Left ventricle myocardium superior (tissue), 1 donor: ENCODE data around the gene MYRF. TPM values are rescaled to one million over a fixed set of nuclear protein-coding genes. Genes with fewer than 3 reads are reported as not detected.

Experiments used
- ATAC-seq: fragments of 200-7000 bp; cut with Tn5 transposase; one replicate; pipeline ENCODE4 v1.9.1; 2020; ENCODE audit warnings: mild to moderate bottlenecking, moderate library complexity
- DNase-seq: peaks from one replicate; pipeline ENCODE4 v3.0.0-alpha.2; 2020
- intact Hi-C: fragments of 100-400 bp; cut with micrococcal nuclease; formaldehyde crosslinking; loops from one replicate; pipeline ENCODE4 v1.11.0; 2022
- total RNA-seq: library from RNA; stranded (reverse); fragmentation: NEBNext Ultra II Directional; extraction: Animal tissue kit (Norgen Biotek cat#: 25700); gene quantifications from one replicate; pipeline ENCODE4 v1.2.1, GENCODE V29; 2021
- donor health status: DM: no; HTN: yes; CAD: no; lungs with severe emphysema.

Gene MYRF
- total RNA-seq, 1 donor from 2014 or later = 2.1 TPM

GRCh38 chr11:61780581-61781162 lies 28.2 kb downstream of the MYRF start:
- no peak for ATAC-seq
- intact Hi-C loops = no loop called here

GRCh38 chr11:61781585-61781984 lies 29.1 kb downstream of the MYRF start:
- intact Hi-C loops = no loop called here
- DNase-seq (peak; percentile 22), ATAC-seq (no peak)

More at GRCh38 chr11:61780581-61781162, 28.2 kb downstream of the MYRF start:
- DNase-seq = no peak

- ATAC-seq (no peak), DNase-seq (no peak)
- intact Hi-C loops = no loop called here
Measured at GRCh38 chr11:61782299-61782698, 29.9 kb downstream of the MYRF start.

GRCh38 chr11:61782841-61783240 lies 30.4 kb downstream of the MYRF start:
- no peak for ATAC-seq
- intact Hi-C loops = no loop called here
- peak; percentile 4 for DNase-seq

GRCh38 chr11:61783717-61784505 lies 31.5 kb downstream of the MYRF start:
- intact Hi-C loops = no loop called here
- DNase-seq = no peak
- no peak for ATAC-seq

DNA sequence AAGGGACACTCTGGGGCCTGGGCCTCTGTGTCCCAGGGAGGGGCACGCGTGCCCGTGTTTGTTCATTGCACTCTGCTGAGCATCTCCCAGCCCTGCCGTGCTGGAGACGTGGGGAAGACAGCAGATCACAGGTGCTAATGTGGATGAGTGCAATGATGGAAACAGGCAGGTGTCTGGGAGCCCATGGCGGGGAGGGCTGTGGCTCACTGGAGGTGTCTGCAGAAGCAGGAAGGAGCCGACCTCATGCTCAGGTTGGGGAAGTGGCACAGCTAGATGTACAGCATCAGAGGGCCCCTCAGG lies 32.0 kb downstream of the MYRF start:
- DNase-seq (no peak), ATAC-seq (no peak)
- intact Hi-C loops = no loop called here

- DNase-seq (no peak), ATAC-seq (no peak)
- intact Hi-C loops = no loop called here
Measured at GRCh38 chr11:61785837-61786402, 33.5 kb downstream of the MYRF start.

DNA sequence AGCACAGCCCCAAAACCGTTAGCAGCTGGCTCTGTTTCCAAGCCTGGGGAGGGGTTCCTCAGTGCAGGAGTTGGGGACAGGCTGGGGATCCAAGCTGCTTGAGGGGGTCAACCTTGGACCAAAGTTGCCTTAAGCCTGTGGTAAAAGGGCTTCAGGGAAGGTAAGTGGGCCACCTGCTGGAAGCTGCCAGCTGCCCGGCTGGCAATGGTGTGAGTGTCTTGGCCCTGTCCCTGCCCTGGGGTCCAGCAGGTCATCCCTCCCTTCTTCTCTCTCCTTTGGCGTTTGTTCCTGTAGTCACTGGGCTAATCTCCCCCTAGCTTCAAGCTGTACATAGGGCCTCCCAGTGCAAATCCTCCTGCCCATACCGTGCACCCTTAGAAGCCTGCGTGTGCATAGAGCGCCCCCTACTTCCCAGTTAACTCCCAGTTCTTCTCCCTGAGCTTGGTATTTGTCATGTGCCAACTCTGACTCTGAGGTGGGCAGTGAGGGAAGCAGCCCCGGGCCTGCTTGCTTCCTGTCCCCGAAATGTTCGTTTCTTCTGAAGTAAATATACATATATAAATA lies 35.6 kb downstream of the MYRF start:
- intact Hi-C loops = no loop called here
- no peak for ATAC-seq
- DNase-seq = no peak

GRCh38 chr11:61791737-61792309 lies 39.4 kb downstream of the MYRF start:
- intact Hi-C loops = loop anchor here (10.0 kb wide), 1 partner anchor 293 kb away; no protein-coding TSS in a partner anchor

DNA sequence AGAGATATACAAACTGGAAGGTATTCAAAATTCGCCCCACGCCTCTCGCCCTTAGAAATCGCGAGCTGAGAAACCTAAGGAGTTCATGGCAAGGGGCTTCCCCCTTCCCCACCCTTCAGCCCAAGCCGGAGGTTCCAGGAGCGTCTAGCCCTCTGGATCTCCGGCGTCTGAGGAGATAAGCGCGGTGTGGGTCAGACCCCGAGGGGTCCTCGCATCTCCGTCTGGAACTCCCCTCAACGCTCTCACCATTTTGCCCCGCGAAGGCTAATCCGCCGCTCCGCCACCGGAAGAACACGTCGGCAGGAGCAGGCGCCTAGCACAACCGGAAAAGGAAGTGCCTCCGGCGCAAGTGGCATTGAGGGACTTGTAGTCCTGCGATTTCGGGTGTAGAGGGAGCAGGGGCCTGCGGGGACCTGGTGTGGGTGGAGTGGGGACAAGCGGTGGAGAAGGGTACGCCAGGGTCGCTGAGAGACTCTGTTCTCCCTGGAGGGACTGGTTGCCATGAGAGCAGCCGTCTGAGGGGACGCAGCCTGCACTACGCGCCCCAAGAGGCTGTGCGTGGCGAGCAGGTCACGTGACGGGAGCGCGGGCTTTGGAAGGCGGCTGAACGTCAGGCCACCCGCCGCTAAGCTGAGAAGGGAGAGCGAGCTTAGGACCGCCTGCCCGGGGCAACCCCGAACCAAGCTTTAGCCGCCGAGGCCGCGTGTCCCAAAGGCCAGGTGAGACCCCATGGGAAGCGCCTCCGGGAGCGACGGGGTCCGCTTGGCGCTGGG lies 40.1 kb downstream of the MYRF start, which contains the start of the genes FEN1 and TMEM258:
Gene FEN1 (plus strand): TSS at position 602 of the 773 bp plus-strand sequence. CDS start 2,451 bp downstream, outside the sequence.
Gene TMEM258 (minus strand): TSS at position 290 of the 773 bp plus-strand sequence. CDS start 41 bp downstream, at position 249.
- ATAC-seq (peak; percentile 93), DNase-seq (peak; percentile 93)
- intact Hi-C loops = loop anchor here (10.0 kb wide), 1 partner anchor 292 kb away; no protein-coding TSS in a partner anchor

More at GRCh38 chr11:61791737-61792309, 39.4 kb downstream of the MYRF start:
- DNase-seq (no peak), ATAC-seq (peak; percentile 52)

- intact Hi-C loops = loop anchor here (10.0 kb wide), 1 partner anchor 292 kb away; no protein-coding TSS in a partner anchor
- DNase-seq = no peak
- no peak for ATAC-seq
Measured at GRCh38 chr11:61793083-61793828, 40.8 kb downstream of the MYRF start.

DNA sequence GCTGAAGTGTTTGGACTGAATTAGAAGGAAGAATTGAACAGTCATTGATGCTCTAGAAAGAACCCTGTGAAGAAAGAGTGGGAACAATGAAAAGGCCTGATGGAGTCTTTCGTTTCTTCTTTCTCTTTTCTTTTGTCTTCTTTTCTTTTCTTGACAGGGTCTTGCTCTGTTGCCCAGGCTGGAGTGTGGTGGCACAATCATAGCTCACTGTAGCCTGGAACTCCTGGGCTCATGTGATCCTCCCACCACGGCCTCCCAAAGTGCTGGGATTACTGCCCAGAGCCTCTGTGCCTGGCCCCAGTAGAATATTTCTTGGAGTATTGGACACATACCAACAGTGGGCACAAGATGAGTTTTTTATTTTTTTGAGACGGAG lies 41.4 kb downstream of the MYRF start:
- ATAC-seq = no peak
- intact Hi-C loops = loop anchor here (10.0 kb wide), 1 partner anchor 291 kb away; no protein-coding TSS in a partner anchor
- no peak for DNase-seq

DNA sequence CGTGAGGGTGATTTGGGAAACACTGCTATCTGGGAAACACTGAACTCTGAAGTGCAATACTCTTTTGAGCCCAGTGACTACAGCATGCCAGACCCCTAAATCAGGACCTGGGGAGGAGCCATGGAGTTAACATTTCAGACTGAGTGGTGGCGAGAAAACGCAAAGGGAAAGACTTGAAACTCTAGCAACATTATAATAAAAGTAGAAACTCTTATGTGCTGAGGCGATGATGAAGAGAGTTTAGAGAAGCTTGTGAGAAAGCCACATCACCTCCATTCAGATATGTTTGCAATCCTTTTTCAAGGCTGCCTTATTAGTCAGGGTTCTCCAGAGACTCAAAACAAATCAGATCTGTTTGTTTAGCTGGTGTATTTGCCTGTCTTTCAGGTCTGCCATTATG lies 42.1 kb downstream of the MYRF start:
- intact Hi-C loops = loop anchor here (10.0 kb wide), 1 partner anchor 290 kb away; no protein-coding TSS in a partner anchor
- DNase-seq (no peak), ATAC-seq (no peak)

- DNase-seq = no peak
- ATAC-seq = no peak
- intact Hi-C loops = loop anchor here (10.0 kb wide), 1 partner anchor 289 kb away; no protein-coding TSS in a partner anchor
Measured at GRCh38 chr11:61795459-61795858, 43.0 kb downstream of the MYRF start.

DNA sequence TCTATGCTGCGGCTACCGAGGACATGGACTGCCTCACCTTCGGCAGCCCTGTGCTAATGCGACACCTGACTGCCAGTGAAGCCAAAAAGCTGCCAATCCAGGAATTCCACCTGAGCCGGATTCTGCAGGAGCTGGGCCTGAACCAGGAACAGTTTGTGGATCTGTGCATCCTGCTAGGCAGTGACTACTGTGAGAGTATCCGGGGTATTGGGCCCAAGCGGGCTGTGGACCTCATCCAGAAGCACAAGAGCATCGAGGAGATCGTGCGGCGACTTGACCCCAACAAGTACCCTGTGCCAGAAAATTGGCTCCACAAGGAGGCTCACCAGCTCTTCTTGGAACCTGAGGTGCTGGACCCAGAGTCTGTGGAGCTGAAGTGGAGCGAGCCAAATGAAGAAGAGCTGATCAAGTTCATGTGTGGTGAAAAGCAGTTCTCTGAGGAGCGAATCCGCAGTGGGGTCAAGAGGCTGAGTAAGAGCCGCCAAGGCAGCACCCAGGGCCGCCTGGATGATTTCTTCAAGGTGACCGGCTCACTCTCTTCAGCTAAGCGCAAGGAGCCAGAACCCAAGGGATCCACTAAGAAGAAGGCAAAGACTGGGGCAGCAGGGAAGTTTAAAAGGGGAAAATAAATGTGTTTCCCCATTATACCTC lies 43.6 kb downstream of the MYRF start:
- intact Hi-C loops = loop anchor here (10.0 kb wide), 1 partner anchor 289 kb away; no protein-coding TSS in a partner anchor
- ATAC-seq = no peak
- no peak for DNase-seq

- peak; percentile 68 for DNase-seq
- intact Hi-C loops = loop anchor here (10.0 kb wide), 1 partner anchor 287 kb away; no protein-coding TSS in a partner anchor
- ATAC-seq = peak; percentile 54
Measured at GRCh38 chr11:61797263-61797944, 45.0 kb downstream of the MYRF start.
